T-cell (primary cell): ENCODE results near the gene POLR1B. TPM values are rescaled to one million over a fixed set of nuclear protein-coding genes. Genes with fewer than 3 reads are reported as not detected.

ENCODE experiments used
- ATAC-seq, 4 experiments: fragments of 200-7000 bp in 3 of 4; fragments of 150-1000 bp in 1 of 4; cut with Tn5 transposase; replicated peaks in 1 of 4; 1 replicate in 3 of 4; 2 replicates in 1 of 4; pipeline ENCODE4 v1.10.0; 2021; ENCODE audit warnings: moderate library complexity in 3 of 4, mild to moderate bottlenecking in 2 of 4, moderate number of reproducible peaks in 1 of 4
- CTCF ChIA-PET, 2 donors: fragments of 300-600 bp; sonication (Branson Sonifier 250); formaldehyde crosslinking; loops; one replicate each; lab custom pipeline; 2022; ENCODE audit warnings: antibody characterized with exemption in 2 of 2; lab: Charles Lee
- POLR2A ChIA-PET, 2 donors: fragments of 300-600 bp; sonication (Branson Sonifier 250); formaldehyde crosslinking; loops; one replicate each; lab custom pipeline; 2022; ENCODE audit warnings: antibody characterized with exemption in 2 of 2; lab: Charles Lee
- DNase-seq, 35 experiments: peaks; one replicate each; pipeline versions ENCODE4 v3.0.0 to v3.0.0-alpha.2; 2013 to 2023
- H3K27ac ChIP-seq: one replicate; pipeline ENCODE4 v1.5.1; 2013; ENCODE audit warnings: low read length
- H3K27me3 ChIP-seq, 2 experiments: replicated peaks in 1 of 2; 1 replicate in 1 of 2; 2 replicates in 1 of 2; pipeline versions ENCODE4 v1.6.1 to v1.7.0; 2013; ENCODE audit warnings: low read length in 1 of 2, mixed read lengths in 1 of 2; ENCODE audit not compliant: control insufficient read depth in 2 of 2, insufficient read depth in 2 of 2; ENCODE audit errors: extremely low read depth in 1 of 2
- H3K36me3 ChIP-seq, 2 donors: 1 replicate in 1 of 2; 2 replicates in 1 of 2; pipeline versions ENCODE4 v1.6.1 to v1.7.0; 2013; ENCODE audit warnings: low read length in 1 of 2; ENCODE audit not compliant: control insufficient read depth in 2 of 2, insufficient read depth in 1 of 2; ENCODE audit errors: extremely low read depth in 1 of 2
- H3K4me1 ChIP-seq, 2 experiments: 1 replicate in 1 of 2; 2 replicates in 1 of 2; pipeline versions ENCODE4 v1.6.1 to v1.7.0; 2013; ENCODE audit warnings: low read length in 2 of 2, mixed read lengths in 1 of 2; ENCODE audit not compliant: insufficient read depth in 2 of 2, control insufficient read depth in 1 of 2; ENCODE audit errors: extremely low read depth in 1 of 2
- H3K4me3 ChIP-seq, 2 donors: 1 replicate in 1 of 2; 2 replicates in 1 of 2; pipeline versions ENCODE4 v1.5.1 to v1.7.0; 2013; ENCODE audit warnings: mild to moderate bottlenecking in 2 of 2, low read length in 1 of 2, moderate library complexity in 1 of 2; ENCODE audit not compliant: control insufficient read depth in 1 of 2; ENCODE audit errors: extremely low read depth in 1 of 2
- H3K9me3 ChIP-seq: 2 replicates; pipeline ENCODE4 v1.7.0; 2013
- H3K27ac Mint-ChIP-seq, 2 donors: one replicate each; pipeline ENCODE4 v1.8.0; 2020 to 2021; ENCODE audit warnings: mild to moderate bottlenecking in 2 of 2, mixed read lengths in 2 of 2
- H3K27me3 Mint-ChIP-seq, 2 donors: one replicate each; pipeline ENCODE4 v1.8.0; 2021 to 2022; ENCODE audit warnings: mixed read lengths in 2 of 2
- H3K36me3 Mint-ChIP-seq: one replicate; pipeline ENCODE4 v1.8.0; 2021; ENCODE audit warnings: mixed read lengths
- H3K4me1 Mint-ChIP-seq, 3 donors: one replicate each; pipeline ENCODE4 v1.8.0; 2020 to 2022; ENCODE audit warnings: mixed read lengths in 3 of 3, mild to moderate bottlenecking in 1 of 3
- H3K4me3 Mint-ChIP-seq, 3 donors: one replicate each; pipeline ENCODE4 v1.8.0; 2020 to 2022; ENCODE audit warnings: mild to moderate bottlenecking in 3 of 3, mixed read lengths in 3 of 3, moderate library complexity in 3 of 3
- H3K9me3 Mint-ChIP-seq, 3 donors: one replicate each; pipeline ENCODE4 v1.8.0; 2020 to 2022; ENCODE audit warnings: mixed read lengths in 3 of 3
- WGBS: methylation state at CpG from one replicate; pipeline ENCODE4 v1.1.5; 2013; ENCODE audit warnings: missing lambda C conversion rate; ENCODE audit not compliant: insufficient coverage; 5-methylcytosine and 5-hydroxymethylcytosine counted together
- total RNA-seq, 35 experiments: library from RNA in 6 of 35; stranded (reverse) in 6 of 35; fragments of 120-200 nt in 1 of 35; gene quantifications; one replicate each; pipeline versions ENCODE4 v1.2.1 to v1.2.4 and lab custom pipeline; 2013 to 2026

Gene POLR1B
- total RNA-seq, 5 donors from 2014 or later (not counting 1 experiment from before 2014, with no cell fraction given) = 15.1 to 39.5 (median 35.9) TPM

GRCh38 chr2:112582314-112582746, 40.1 kb downstream of the POLR1B start:
- H3K27me3 Mint-ChIP-seq = no peaks in the 10 kb centered on the region
- Histone ChIP-seq H3K27ac (no peak overlapping the region), H3K36me3 (peaks cover 5 to 11% of the 10 kb centered on the region in 2 donors), H3K4me3 (no peak overlapping the region), H3K9me3 (no peaks in the 10 kb centered on the region), H3K4me1 (peaks cover 17 to 35% of the 10 kb centered on the region in 2 experiments), H3K27me3 (no peaks in the 10 kb centered on the region)
- CTCF ChIA-PET = interaction anchor here (0.7 to 1.2 kb wide), 3 partner anchors 14 to 40 kb away, joined by 4 to 6 read pairs (median 5); no protein-coding TSS in a partner anchor
- no peak overlapping the region for H3K27ac Mint-ChIP-seq
- H3K4me1 Mint-ChIP-seq = peaks cover 35 to 40% (median 37%) of the 10 kb centered on the region in 3 donors
- H3K36me3 Mint-ChIP-seq = peaks cover 12% of the 10 kb centered on the region
- H3K9me3 Mint-ChIP-seq = peaks cover 0 to 4% (median 0%) of the 10 kb centered on the region in 3 donors
- 51% methylated on average over 7 of the region's 10 CpGs for WGBS
- POLR2A ChIA-PET = no interaction called here
- no peak overlapping the region for H3K4me3 Mint-ChIP-seq
- DNase-seq (peak in 19 of 35 experiments; percentile 4 to 73 (median 16)), ATAC-seq (peak in 3 of 4 experiments; percentile 10 to 20 (median 19))

DNA sequence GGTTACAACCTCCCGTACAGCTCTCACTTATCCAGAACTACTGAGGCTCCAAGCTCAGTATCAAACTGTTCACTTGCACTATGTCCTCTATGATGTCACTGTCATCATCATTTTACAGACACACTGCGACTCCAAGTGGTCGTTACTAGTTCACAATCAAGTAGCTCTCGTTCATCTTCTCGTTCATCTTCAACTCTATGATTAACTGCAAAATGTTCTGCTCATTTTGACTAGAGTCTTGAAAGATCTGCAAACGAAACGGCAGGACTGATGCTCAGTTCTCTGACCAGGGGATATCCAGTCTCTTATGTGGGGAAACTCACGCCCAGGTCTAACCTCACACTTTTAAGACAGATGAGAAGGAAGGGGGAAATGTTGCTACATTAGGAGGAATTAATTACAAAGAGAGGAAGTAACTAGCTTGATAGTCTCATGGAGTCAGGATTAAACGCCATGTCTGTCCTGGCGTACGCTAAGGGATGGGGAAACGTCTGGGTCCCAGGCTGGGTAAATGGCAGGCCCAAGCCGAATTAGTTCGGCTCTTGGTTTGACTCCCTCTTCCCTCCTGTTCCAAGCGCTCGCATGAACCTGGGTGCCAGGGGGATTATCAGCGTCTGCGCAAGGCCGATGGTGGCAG, 41.4 kb downstream of the POLR1B start:
- Mint-ChIP-seq H3K9me3 (peaks cover 0 to 4% (median 0%) of the 10 kb centered on the region in 3 donors), H3K36me3 (peaks cover 17% of the 10 kb centered on the region), H3K27me3 (no peaks in the 10 kb centered on the region), H3K4me3 (peak overlapping the region; percentile 87 to 94 (median 94)), H3K27ac (peak overlapping the region; percentile 90 to 97), H3K4me1 (peaks cover 35 to 44% (median 41%) of the 10 kb centered on the region in 3 donors)
- peak in 4 of 35 experiments; percentile 1 to 44 (median 8) for DNase-seq
- Histone ChIP-seq H3K36me3 (peaks cover 5 to 21% of the 10 kb centered on the region in 2 donors), H3K4me3 (peak overlapping the region; percentile 73 to 97), H3K27ac (peak overlapping the region; percentile 85), H3K4me1 (peaks cover 17 to 35% of the 10 kb centered on the region in 2 experiments), H3K27me3 (no peaks in the 10 kb centered on the region), H3K9me3 (no peaks in the 10 kb centered on the region)
- POLR2A ChIA-PET = interaction anchor here in 1 of 2 donors (0.6 kb wide), 2 partner anchors 35 to 462 kb away, joined by 3 to 6 read pairs; no protein-coding TSS in a partner anchor
- WGBS = 54% methylated on average over 12 of the region's 19 CpGs
- no peak for ATAC-seq
- CTCF ChIA-PET = interaction anchor here (1.2 to 1.4 kb wide), 2 partner anchors 40 to 103 kb away, joined by 5 to 9 read pairs; no protein-coding TSS in a partner anchor

- Mint-ChIP-seq H3K27me3 (no peaks in the 10 kb centered on the region), H3K9me3 (peaks cover 0 to 4% (median 0%) of the 10 kb centered on the region in 3 donors), H3K4me1 (peaks cover 35 to 44% (median 43%) of the 10 kb centered on the region in 3 donors), H3K4me3 (peak within 1 kb of the TSS; percentile 87 to 94 (median 94)), H3K36me3 (peaks cover 17% of the 10 kb centered on the region), H3K27ac (peak within 1 kb of the TSS; percentile 90 to 97)
- DNase-seq = peak; percentile 84 to 96 (median 93)
- ChIA-PET POLR2A (interaction anchor here in 1 of 2 donors (0.7 to 1.0 kb wide), 2 partner anchors 22 to 108 kb away, joined by 3 to 4 read pairs; no protein-coding TSS in a partner anchor), CTCF (interaction anchor here (1.0 to 1.4 kb wide), 2 partner anchors 61 to 104 kb away, joined by 3 to 9 read pairs; partner anchors contain the start of gene SLC20A1 (in 1 of the 2))
- H3K9me3 ChIP-seq = no peaks in the 10 kb centered on the region
- peak within 1 kb of the TSS; percentile 73 to 97 for H3K4me3 ChIP-seq
- peaks cover 17 to 35% of the 10 kb centered on the region in 2 experiments for H3K4me1 ChIP-seq
- no peaks in the 10 kb centered on the region for H3K27me3 ChIP-seq
- H3K27ac ChIP-seq = peak within 1 kb of the TSS; percentile 85
- H3K36me3 ChIP-seq = peaks cover 5 to 26% of the 10 kb centered on the region in 2 donors
- WGBS = 3% methylated on average over 39 of the region's 54 CpGs
- peak; percentile 91 to 95 (median 92) for ATAC-seq
These were observed 42.0 kb downstream of the POLR1B start, which contains the start of gene CHCHD5 for GRCh38 chr2:112584134-112584890. CHCHD5 (plus strand) TSS chr2:112584609; CDS start chr2:112584648, 39 bp downstream.

DNA sequence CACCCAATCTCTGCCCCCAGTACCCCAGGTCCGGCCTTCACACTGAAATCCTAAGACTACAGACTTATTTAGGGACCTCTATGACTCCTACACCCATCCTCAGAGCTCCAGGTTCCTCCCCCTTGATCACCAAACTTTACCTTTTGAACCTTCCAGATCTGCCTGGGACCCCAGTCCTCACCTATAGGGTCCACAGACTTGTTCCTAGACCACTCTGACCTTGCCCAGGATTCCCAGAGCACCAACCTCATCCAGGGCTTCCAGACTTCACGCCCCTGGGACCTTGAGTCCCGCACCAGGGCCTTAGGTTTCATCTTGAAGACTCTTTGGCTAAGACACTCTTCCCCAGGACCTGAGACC, 42.6 kb downstream of the POLR1B start:
- ChIA-PET POLR2A (interaction anchor here in 1 of 2 donors (0.7 to 1.0 kb wide), 2 partner anchors 22 to 108 kb away, joined by 3 to 4 read pairs; no protein-coding TSS in a partner anchor), CTCF (interaction anchor here in 1 of 2 donors (0.6 to 1.0 kb wide), 2 partner anchors 61 to 83 kb away, joined by 3 read pairs; partner anchors contain the start of gene SLC20A1)
- Histone ChIP-seq H3K4me3 (peak overlapping the region; percentile 73 to 97), H3K36me3 (peaks cover 5 to 29% of the 10 kb centered on the region in 2 donors), H3K9me3 (no peaks in the 10 kb centered on the region), H3K27ac (peak overlapping the region; percentile 85), H3K4me1 (peaks cover 17 to 35% of the 10 kb centered on the region in 2 experiments), H3K27me3 (no peaks in the 10 kb centered on the region)
- Mint-ChIP-seq H3K9me3 (peaks cover 0 to 4% (median 0%) of the 10 kb centered on the region in 3 donors), H3K27ac (peak overlapping the region; percentile 90 to 97), H3K4me3 (peak overlapping the region; percentile 87 to 94 (median 94)), H3K36me3 (peaks cover 20% of the 10 kb centered on the region), H3K4me1 (peaks cover 35 to 44% (median 43%) of the 10 kb centered on the region in 3 donors), H3K27me3 (no peaks in the 10 kb centered on the region)
- DNase-seq (no peak), ATAC-seq (no peak)
- WGBS = 61% methylated on average over 3 of the region's 3 CpGs

GRCh38 chr2:112585400-112585799, 43.1 kb downstream of the POLR1B start:
- ChIA-PET POLR2A (interaction anchor here in 1 of 2 donors (1.0 kb wide), 1 partner anchor 107 kb away, joined by 3 read pairs; no protein-coding TSS in a partner anchor), CTCF (interaction anchor here in 1 of 2 donors (0.6 to 1.0 kb wide), 2 partner anchors 60 to 84 kb away, joined by 3 read pairs; partner anchors contain the start of gene SLC20A1)
- no CpG with 5 or more reads among the region's 3 CpGs for WGBS
- H3K27me3 Mint-ChIP-seq = no peaks in the 10 kb centered on the region
- peaks cover 35 to 44% (median 43%) of the 10 kb centered on the region in 3 donors for H3K4me1 Mint-ChIP-seq
- ATAC-seq = no peak
- peaks cover 0 to 4% (median 0%) of the 10 kb centered on the region in 3 donors for H3K9me3 Mint-ChIP-seq
- peaks cover 5 to 30% of the 10 kb centered on the region in 2 donors for H3K36me3 ChIP-seq
- peak overlapping the region; percentile 84 to 97 for H3K27ac Mint-ChIP-seq
- H3K9me3 ChIP-seq = no peaks in the 10 kb centered on the region
- H3K36me3 Mint-ChIP-seq = peaks cover 20% of the 10 kb centered on the region
- DNase-seq = no peak
- H3K4me3 ChIP-seq = peak overlapping the region; percentile 73 to 97
- peak overlapping the region; percentile 85 for H3K27ac ChIP-seq
- H3K27me3 ChIP-seq = no peaks in the 10 kb centered on the region
- H3K4me3 Mint-ChIP-seq = peak overlapping the region; percentile 87 to 94 (median 94)
- H3K4me1 ChIP-seq = peaks cover 17 to 35% of the 10 kb centered on the region in 2 experiments
